ENCODE measurements around the gene GALNT5.

DNA sequence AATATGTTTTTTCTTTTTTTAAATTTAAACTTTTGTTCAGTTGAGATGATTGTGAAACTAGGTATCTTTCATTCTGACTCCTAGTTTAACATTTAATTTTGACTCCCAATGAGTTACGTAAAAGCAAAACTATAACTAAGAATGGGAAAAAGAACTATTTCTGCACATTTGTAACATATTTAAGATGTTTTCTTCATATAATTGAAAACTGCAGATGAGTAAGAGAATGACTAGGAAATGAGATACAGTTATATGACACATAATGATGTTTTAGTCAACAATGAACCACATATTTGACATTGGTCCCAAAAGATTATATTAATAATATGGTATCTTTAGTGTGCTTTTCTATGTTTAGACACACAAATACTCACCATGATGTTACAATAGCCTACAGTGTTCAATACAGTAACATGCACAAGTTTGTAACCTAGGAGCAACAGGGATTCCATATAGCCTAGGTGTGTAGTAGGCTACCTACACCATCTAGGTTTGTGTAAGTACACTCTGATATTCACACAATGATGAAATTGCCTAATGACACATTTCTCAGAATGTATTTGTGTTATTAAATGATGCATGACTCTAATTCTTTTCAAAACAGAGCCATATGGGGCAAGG, 55.5 kb downstream of the GALNT5 start:
- TF ChIP-seq CTCF (IDR thresholded peaks at IDR 0.05; ENCODE audit: low read depth, low read length, poor library complexity, severe bottlenecking) = no peak
- TF ChIP-seq EZH2phosphoT487 (IDR thresholded peaks at IDR 0.05; ENCODE audit: borderline replicate concordance, low read length) = no peak
